Activated naive CD8-positive, alpha-beta T cell (primary cell): ENCODE results near the gene AKR1B1.

Experiments used
- H3K27ac Mint-ChIP-seq: one replicate; pipeline ENCODE4 v1.8.0; 2021; ENCODE audit warnings: mixed read lengths
- H3K27me3 Mint-ChIP-seq: one replicate; pipeline ENCODE4 v1.8.0; 2021; ENCODE audit warnings: mixed read lengths
- H3K36me3 Mint-ChIP-seq: one replicate; pipeline ENCODE4 v1.8.0; 2021; ENCODE audit warnings: mixed read lengths
- H3K4me1 Mint-ChIP-seq: one replicate; pipeline ENCODE4 v1.8.0; 2021; ENCODE audit warnings: low read depth, mixed read lengths
- H3K4me3 Mint-ChIP-seq: one replicate; pipeline ENCODE4 v1.8.0; 2021; ENCODE audit warnings: mild to moderate bottlenecking, mixed read lengths
- H3K9me3 Mint-ChIP-seq: one replicate; pipeline ENCODE4 v1.8.0; 2021; ENCODE audit warnings: low read depth, mixed read lengths

The AKR1B1 gene

DNA sequence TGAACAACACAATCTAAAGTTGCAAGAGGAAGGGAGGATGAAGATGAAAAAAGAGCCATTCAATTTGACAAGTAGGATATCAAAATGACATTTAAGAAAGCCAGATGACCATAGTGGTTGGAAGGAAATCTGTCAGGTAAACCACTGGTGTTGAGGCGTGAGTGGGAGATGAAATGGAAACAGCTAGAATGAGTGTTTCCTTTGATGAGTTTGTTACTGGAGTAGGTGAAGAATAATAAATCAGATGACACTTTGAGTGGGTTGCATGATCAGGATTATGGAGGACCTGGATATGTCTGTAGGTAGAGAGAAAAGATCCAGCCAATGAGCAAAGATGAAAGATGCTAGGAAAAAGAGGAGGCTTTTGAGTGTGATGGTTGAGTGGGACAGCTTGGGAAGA lies 33.1 kb downstream of the AKR1B1 start:
- H3K4me3 Mint-ChIP-seq = no peak overlapping the region
- peaks cover 4% of the 10 kb centered on the region for H3K9me3 Mint-ChIP-seq
- no peaks in the 10 kb centered on the region for H3K4me1 Mint-ChIP-seq
- H3K36me3 Mint-ChIP-seq = no peaks in the 10 kb centered on the region
- no peak overlapping the region for H3K27ac Mint-ChIP-seq
- H3K27me3 Mint-ChIP-seq = no peaks in the 10 kb centered on the region

DNA sequence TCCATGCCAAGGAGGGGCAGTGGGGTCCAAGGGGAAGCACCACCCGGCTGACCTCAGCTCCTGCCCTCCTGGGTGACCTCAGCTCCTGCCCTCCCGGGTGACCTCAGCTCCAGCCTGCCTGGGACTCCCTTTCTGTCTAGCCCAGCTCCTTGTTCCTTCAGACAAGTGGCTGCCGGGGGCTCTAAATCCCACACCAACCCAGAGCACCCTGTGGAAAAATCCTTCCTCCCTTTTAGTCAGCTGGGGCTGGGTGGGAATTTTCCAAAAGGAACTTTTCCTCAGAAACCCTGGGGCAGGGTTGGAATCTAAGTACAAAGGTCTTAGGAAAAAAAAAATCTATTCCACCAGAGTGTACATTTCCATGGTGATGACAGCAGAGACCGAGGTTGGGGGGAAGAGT lies 36.3 kb downstream of the AKR1B1 start:
- H3K27ac Mint-ChIP-seq = no peak overlapping the region
- no peak overlapping the region for H3K4me3 Mint-ChIP-seq
- no peaks in the 10 kb centered on the region for H3K27me3 Mint-ChIP-seq
- peaks cover 4% of the 10 kb centered on the region for H3K9me3 Mint-ChIP-seq
- no peaks in the 10 kb centered on the region for H3K4me1 Mint-ChIP-seq
- no peaks in the 10 kb centered on the region for H3K36me3 Mint-ChIP-seq

DNA sequence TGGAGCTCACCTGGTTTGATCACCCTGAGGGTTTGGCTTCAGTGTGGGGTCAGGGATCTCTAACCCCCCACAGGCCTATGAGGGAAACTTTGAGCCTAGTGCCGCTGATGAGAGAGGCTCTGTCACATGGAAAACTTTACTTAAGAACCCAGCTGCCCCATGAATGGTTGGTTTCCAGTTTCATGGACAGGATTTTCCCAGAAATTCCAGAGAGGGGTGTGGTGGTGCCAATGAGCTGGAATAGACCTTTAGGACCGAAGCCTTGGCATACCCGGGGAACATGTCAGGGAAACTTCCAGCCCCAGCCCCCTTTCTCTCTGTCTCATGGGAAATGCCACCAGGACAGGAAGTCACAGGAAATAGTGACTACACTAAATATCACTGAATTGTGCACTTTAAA lies 36.9 kb downstream of the AKR1B1 start:
- H3K27ac Mint-ChIP-seq = no peak overlapping the region
- no peaks in the 10 kb centered on the region for H3K9me3 Mint-ChIP-seq
- no peaks in the 10 kb centered on the region for H3K36me3 Mint-ChIP-seq
- H3K4me1 Mint-ChIP-seq = no peaks in the 10 kb centered on the region
- H3K4me3 Mint-ChIP-seq = no peak overlapping the region
- no peaks in the 10 kb centered on the region for H3K27me3 Mint-ChIP-seq

DNA sequence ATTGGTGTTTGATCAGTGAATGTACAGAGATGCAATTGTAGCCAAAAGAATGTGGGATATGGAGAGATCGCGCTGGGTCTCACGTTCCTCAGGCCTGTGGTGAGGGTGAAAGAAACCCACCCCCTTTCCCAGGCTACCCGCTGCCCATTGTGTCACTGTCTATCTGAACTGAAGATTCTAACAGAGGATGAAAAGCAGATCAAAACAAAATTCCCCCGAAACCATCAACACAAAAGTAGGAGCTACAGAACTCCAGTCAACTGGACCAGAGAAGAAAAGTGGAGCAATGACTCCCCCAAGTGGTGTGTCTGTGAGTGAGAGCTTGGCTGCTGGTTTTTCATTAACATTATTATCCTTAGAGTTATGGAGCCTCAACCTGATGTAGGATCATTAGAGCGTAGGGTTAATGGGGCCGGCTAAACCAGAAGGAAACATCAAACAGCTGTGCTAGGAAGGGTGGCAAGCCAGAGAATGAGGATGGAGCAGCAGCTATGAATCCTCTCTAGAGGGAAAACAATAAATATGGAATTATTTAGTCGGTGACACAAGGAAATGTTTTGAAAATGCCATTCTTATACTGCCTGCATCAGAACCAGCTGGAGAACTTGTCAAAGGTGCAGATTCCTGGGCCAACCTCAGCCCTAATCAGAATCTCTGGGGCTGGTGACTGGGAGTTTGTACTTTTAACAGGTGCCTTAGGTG lies 38.3 kb downstream of the AKR1B1 start:
- H3K27me3 Mint-ChIP-seq = no peaks in the 10 kb centered on the region
- H3K9me3 Mint-ChIP-seq = no peaks in the 10 kb centered on the region
- no peak overlapping the region for H3K4me3 Mint-ChIP-seq
- no peaks in the 10 kb centered on the region for H3K4me1 Mint-ChIP-seq
- H3K27ac Mint-ChIP-seq = no peak overlapping the region
- no peaks in the 10 kb centered on the region for H3K36me3 Mint-ChIP-seq

DNA sequence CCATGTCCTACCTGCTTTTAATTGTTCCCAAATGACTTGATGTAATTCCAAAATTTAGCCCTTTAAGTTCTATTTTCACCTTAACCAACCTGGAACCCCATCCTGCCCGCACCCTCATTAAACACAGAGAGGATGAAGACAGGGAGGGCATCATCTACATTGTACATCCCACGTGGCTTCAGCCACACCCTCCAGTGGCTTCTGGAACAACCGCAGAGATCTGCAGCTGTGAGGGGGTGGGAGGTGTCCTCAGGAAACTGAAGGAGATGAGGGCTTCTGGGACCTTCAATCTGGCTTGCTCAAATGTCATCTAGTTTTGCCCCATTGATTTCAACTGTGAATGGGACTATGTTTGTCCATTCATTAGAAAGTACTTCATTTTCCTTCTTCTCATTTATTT lies 39.0 kb downstream of the AKR1B1 start:
- no peaks in the 10 kb centered on the region for H3K27me3 Mint-ChIP-seq
- no peak overlapping the region for H3K4me3 Mint-ChIP-seq
- H3K27ac Mint-ChIP-seq = no peak overlapping the region
- no peaks in the 10 kb centered on the region for H3K9me3 Mint-ChIP-seq
- no peaks in the 10 kb centered on the region for H3K4me1 Mint-ChIP-seq
- no peaks in the 10 kb centered on the region for H3K36me3 Mint-ChIP-seq

DNA sequence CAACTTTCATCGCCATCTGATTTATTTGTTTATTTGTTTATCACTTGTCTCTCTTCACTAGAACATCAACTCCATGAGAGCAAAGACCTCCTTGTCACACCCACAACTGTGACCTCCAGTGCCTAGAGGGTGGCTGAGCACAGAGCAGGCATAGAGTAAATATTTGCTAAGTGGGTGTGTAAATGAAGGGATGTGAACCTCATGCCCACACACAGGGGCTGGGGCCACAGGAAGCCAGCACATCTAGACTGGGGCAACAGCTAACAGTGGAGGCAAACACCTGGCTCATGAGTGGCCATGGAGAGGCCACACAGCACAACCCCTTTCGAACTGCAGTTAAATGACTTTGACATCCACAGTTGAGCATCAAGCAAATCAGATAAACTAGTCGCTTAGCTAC lies 39.8 kb downstream of the AKR1B1 start:
- H3K4me3 Mint-ChIP-seq = no peak overlapping the region
- H3K9me3 Mint-ChIP-seq = no peaks in the 10 kb centered on the region
- H3K27ac Mint-ChIP-seq = no peak overlapping the region
- H3K4me1 Mint-ChIP-seq = no peaks in the 10 kb centered on the region
- no peaks in the 10 kb centered on the region for H3K27me3 Mint-ChIP-seq
- H3K36me3 Mint-ChIP-seq = no peaks in the 10 kb centered on the region

DNA sequence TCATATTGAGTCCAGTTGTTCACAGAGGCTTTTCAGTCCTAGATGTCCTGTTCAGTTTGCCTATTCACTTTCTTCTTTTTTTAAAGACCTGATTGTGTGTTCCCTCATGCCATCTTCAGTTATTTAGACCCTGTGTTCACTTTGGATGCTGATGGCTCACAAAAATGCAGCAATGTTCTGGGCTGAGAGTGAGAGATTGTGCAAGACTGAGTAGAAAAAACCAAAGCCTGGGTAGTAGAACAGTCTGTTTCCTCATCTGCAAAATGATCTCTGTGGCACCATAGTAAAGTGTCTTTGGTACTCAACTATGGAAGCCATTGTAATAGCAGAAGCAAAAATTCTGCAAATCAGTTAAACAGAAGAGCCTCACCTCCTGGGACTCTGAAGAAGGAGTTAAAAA lies 43.2 kb downstream of the AKR1B1 start:
- no peaks in the 10 kb centered on the region for H3K9me3 Mint-ChIP-seq
- no peaks in the 10 kb centered on the region for H3K27me3 Mint-ChIP-seq
- no peak overlapping the region for H3K4me3 Mint-ChIP-seq
- no peaks in the 10 kb centered on the region for H3K36me3 Mint-ChIP-seq
- H3K27ac Mint-ChIP-seq = no peak overlapping the region
- H3K4me1 Mint-ChIP-seq = no peaks in the 10 kb centered on the region

DNA sequence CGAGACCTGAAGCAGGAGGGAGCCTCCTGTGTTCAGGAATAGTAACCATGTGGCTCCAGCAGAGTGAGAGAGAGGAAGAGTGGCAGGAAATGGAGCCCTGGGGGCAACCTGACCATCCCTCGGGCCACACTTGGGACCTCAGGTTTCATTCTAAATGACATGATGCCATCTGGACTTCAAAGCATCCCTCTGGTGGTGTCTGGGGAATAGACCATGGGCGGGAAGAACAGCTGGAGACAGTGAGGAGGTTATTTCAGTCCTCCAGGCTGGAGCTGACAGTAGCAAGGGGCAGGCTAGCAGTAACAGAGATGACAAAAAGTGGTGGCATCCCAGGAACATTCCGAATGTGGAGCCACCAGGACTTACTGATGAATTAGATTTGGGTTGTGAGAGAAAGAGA lies 44.8 kb downstream of the AKR1B1 start:
- H3K27me3 Mint-ChIP-seq = no peaks in the 10 kb centered on the region
- H3K9me3 Mint-ChIP-seq = no peaks in the 10 kb centered on the region
- no peaks in the 10 kb centered on the region for H3K4me1 Mint-ChIP-seq
- no peaks in the 10 kb centered on the region for H3K36me3 Mint-ChIP-seq
- H3K27ac Mint-ChIP-seq = no peak overlapping the region
- no peak overlapping the region for H3K4me3 Mint-ChIP-seq

DNA sequence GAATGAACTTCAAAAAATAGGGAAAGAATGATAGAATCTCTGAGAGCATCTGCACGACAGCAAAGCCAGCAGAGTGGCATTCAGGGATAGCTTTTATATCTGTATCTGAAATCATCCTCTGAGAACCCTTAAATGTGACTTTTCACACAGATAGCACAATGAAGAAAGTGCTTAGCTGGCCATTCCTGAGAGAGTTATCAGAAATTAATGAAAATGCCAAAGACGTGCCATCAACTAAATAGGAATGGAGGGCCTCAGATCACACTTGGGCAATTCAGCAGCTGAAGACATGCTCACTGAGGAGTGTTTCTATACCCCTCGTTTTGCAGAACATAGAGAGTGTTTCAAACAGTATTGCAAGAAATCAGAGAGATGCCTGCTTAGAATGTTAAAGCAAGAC lies 51.6 kb downstream of the AKR1B1 start:
- no peaks in the 10 kb centered on the region for H3K9me3 Mint-ChIP-seq
- H3K27me3 Mint-ChIP-seq = peaks cover 16% of the 10 kb centered on the region
- H3K4me3 Mint-ChIP-seq = no peak overlapping the region
- H3K27ac Mint-ChIP-seq = no peak overlapping the region
- no peaks in the 10 kb centered on the region for H3K36me3 Mint-ChIP-seq
- no peaks in the 10 kb centered on the region for H3K4me1 Mint-ChIP-seq

DNA sequence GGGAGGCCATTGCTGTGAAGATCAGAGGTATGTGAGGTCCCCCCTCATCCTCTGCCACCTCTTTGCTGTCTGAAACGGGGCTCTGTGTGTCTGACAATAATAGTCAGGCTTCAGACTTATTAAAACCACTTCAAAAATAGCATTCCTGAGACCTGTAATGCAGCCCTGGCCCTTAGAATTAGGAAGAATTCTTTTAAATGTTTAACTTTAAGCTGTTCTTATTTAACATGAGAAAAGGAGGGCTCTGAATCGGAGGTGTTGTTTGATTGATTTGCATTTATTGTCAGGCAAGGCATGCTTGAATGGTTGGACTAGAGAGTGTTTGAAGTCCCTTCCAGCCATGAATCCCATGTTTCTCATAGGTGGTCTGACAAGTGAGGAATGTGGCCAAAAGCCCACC lies 52.5 kb downstream of the AKR1B1 start:
- peaks cover 18% of the 10 kb centered on the region for H3K27me3 Mint-ChIP-seq
- no peaks in the 10 kb centered on the region for H3K4me1 Mint-ChIP-seq
- H3K9me3 Mint-ChIP-seq = no peaks in the 10 kb centered on the region
- no peaks in the 10 kb centered on the region for H3K36me3 Mint-ChIP-seq
- no peak overlapping the region for H3K4me3 Mint-ChIP-seq
- no peak overlapping the region for H3K27ac Mint-ChIP-seq

DNA sequence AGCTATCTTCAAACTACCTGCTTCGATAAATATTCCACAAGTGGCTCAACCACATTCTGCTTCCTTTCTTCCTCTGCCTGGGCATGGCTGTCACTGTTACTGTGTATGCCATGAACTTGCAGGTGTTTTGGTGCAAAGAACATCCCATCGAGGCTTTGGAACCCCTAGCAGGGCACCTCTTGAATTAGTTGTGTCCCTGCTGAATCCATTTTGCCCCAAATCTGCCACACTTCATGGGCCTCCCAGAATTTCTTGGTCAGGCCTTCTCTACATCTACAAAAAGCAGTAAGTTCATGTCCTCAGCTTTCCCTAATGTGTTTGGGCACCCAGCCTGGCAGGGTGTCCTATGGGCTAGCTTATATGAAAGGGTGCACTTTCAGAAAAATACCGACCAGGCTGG lies 53.6 kb downstream of the AKR1B1 start:
- Mint-ChIP-seq H3K4me1 (no peaks in the 10 kb centered on the region), H3K36me3 (no peaks in the 10 kb centered on the region), H3K4me3 (no peak overlapping the region), H3K9me3 (no peaks in the 10 kb centered on the region), H3K27me3 (peaks cover 18% of the 10 kb centered on the region), H3K27ac (no peak overlapping the region)

DNA sequence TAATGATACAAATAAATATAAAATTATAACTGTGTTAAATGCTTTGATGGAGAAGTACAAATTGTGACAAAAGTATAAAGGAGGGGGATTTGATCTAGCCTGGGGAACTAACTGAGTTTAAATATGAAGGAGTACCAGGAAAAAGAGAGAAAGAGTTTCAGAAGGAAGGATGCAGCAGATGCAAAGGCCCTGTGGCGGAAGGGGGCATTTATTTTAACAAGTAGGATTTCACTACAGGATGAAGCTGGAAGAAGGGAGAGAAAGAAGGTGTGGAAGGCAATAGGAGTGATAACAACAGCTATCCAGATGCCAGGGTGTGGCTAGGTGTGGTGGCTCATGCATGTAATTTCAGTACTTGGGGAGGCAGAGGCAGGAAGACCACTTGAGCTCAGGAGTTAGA lies 55.8 kb downstream of the AKR1B1 start:
- no peaks in the 10 kb centered on the region for H3K4me1 Mint-ChIP-seq
- H3K27me3 Mint-ChIP-seq = peaks cover 13% of the 10 kb centered on the region
- no peaks in the 10 kb centered on the region for H3K9me3 Mint-ChIP-seq
- H3K4me3 Mint-ChIP-seq = no peak overlapping the region
- H3K36me3 Mint-ChIP-seq = peaks cover 3% of the 10 kb centered on the region
- H3K27ac Mint-ChIP-seq = no peak overlapping the region

DNA sequence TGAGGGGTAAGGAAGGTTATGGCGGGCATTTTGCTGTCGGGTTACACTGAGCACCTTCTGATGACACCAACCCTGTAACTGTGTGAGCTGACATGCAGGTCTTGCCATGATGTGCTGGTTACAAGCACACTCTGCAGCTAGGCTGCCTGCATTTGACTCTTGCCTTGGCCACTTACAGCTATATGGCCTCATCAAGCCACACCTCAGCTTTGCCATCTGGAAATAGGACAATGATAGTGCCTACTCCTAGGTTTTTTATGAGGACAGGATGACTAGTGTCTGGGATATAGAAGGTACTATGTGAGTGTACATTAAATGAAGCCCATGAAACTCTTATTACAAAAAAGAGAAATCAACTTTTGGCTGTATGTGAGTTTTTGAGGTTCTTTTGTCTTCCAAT lies 58.0 kb downstream of the AKR1B1 start:
- Mint-ChIP-seq H3K27me3 (peaks cover 7% of the 10 kb centered on the region), H3K4me1 (no peaks in the 10 kb centered on the region), H3K9me3 (no peaks in the 10 kb centered on the region), H3K4me3 (no peak overlapping the region), H3K27ac (no peak overlapping the region), H3K36me3 (peaks cover 3% of the 10 kb centered on the region)

DNA sequence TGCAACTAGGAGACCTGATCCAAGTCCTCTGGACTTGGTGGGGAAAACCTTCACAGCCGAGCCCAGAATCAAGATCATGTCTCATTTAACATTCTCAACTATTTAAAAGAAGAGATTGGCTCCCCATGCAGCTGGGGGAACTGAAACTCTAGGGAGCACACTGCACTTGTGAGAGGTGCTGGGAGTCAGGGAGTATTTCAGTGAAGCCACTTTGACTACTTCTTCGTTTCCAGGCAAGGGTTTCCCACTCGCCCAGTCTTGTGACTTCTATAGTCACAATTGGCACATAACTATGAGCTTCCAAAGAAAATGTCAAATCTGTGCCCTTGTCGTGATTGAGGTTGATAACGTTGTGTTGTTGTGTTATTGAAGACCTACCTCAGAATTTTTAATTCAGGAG lies 62.9 kb downstream of the AKR1B1 start:
- no peak overlapping the region for H3K27ac Mint-ChIP-seq
- H3K4me1 Mint-ChIP-seq = no peaks in the 10 kb centered on the region
- no peaks in the 10 kb centered on the region for H3K9me3 Mint-ChIP-seq
- H3K4me3 Mint-ChIP-seq = no peak overlapping the region
- H3K27me3 Mint-ChIP-seq = peaks cover 3% of the 10 kb centered on the region
- peaks cover 3% of the 10 kb centered on the region for H3K36me3 Mint-ChIP-seq

DNA sequence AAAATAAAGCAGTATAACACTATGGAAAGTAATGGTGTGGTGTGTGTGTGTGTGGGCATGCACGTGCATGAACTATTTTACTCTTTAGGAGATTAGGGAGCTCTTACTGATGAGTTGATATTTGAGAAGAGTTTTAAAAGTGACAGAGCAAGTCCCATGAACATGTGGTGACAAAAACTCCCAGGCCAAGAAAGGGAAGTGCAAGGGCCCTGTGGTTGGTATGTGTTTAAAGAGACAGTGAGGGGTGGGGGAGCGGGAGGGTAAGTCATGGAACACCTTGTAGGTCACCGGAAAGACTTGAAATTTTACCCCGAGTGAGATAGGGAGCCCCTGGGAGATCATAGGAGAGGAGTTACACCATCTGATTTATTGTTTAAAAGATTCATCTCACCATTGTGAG lies 63.3 kb downstream of the AKR1B1 start:
- H3K4me1 Mint-ChIP-seq = no peaks in the 10 kb centered on the region
- peaks cover 3% of the 10 kb centered on the region for H3K36me3 Mint-ChIP-seq
- H3K4me3 Mint-ChIP-seq = no peak overlapping the region

DNA sequence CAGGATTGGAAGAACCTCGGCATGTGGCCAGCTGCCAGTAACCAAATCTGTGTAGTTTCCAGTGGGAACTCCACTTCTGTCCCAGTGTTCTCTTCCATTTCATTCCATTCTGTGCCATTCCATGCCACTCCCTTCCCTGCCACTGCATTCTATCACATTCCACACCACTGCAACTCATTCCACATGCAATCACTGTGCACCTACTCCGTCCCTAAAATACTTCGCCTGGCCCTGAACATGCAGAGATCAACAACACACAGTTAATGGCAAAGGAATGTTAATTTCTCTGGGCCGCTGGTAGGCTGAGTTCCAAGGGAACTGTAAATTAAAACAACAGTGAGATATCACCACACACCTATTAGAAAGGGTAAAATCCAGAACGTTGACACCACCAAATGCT lies 64.8 kb downstream of the AKR1B1 start:
- Mint-ChIP-seq H3K4me1 (no peaks in the 10 kb centered on the region), H3K27me3 (peaks cover 3% of the 10 kb centered on the region)

More for the DNA sequence above, 63.3 kb downstream of the AKR1B1 start:
- Mint-ChIP-seq H3K27ac (no peak overlapping the region), H3K27me3 (peaks cover 3% of the 10 kb centered on the region), H3K9me3 (no peaks in the 10 kb centered on the region)

More for the DNA sequence above, 64.8 kb downstream of the AKR1B1 start:
- no peaks in the 10 kb centered on the region for H3K36me3 Mint-ChIP-seq
- no peaks in the 10 kb centered on the region for H3K9me3 Mint-ChIP-seq
- H3K4me3 Mint-ChIP-seq = no peak overlapping the region
- no peak overlapping the region for H3K27ac Mint-ChIP-seq
